Keratinocyte (primary cell): Measurements from ENCODE around the gene NKX2-3. TPM values are rescaled to one million over a fixed set of nuclear protein-coding genes. Genes with fewer than 3 reads are reported as not detected.

ENCODE experiments used
- DNase-seq: peaks from one replicate; pipeline ENCODE4 v3.0.0-alpha.2; 2011; ENCODE audit warnings: low read depth, missing footprints, low spot score
- FAIRE-seq: peaks from 2 replicates; lab custom pipeline; 2011; peaks lifted over from hg19 to GRCh38; lab: Jason Lieb, UNC
- H2AFZ ChIP-seq: 2 replicates; pipeline ENCODE4 v1.6.0; 2012; ENCODE audit warnings: low read length, control low read depth, inconsistent platforms; ENCODE audit not compliant: control insufficient read depth
- H3K27ac ChIP-seq: 2 replicates; pipeline ENCODE4 v1.5.1; 2011; ENCODE audit warnings: low read length; ENCODE audit not compliant: control insufficient read depth, insufficient read depth
- H3K27me3 ChIP-seq: 3 replicates; pipeline ENCODE4 v1.6.0; 2011; ENCODE audit warnings: low read length; ENCODE audit not compliant: control insufficient read depth, insufficient read depth; ENCODE audit errors: extremely low read depth
- H3K36me3 ChIP-seq, 2 experiments: 2 replicates in 1 of 2; 3 replicates in 1 of 2; pipeline ENCODE4 v1.5.1; 2011; ENCODE audit warnings: low read length in 2 of 2, mild to moderate bottlenecking in 1 of 2; ENCODE audit not compliant: control insufficient read depth in 2 of 2, insufficient read depth in 2 of 2; ENCODE audit errors: extremely low read depth in 1 of 2
- H3K4me1 ChIP-seq: 3 replicates; pipeline ENCODE4 v1.5.1; 2011; ENCODE audit warnings: low read length; ENCODE audit not compliant: control insufficient read depth, insufficient read depth; ENCODE audit errors: extremely low read depth
- H3K4me2 ChIP-seq: 3 replicates; pipeline ENCODE4 v1.6.0; 2011; ENCODE audit warnings: low read depth, low read length; ENCODE audit not compliant: control insufficient read depth, insufficient read depth; ENCODE audit errors: extremely low read depth
- H3K4me3 ChIP-seq, 3 experiments: fragments of 200-600 bp in 1 of 3; sonication (generic) in 1 of 3; 2 replicates in 2 of 3; 3 replicates in 1 of 3; pipeline ENCODE4 v1.5.1; 2011 to 2016; ENCODE audit warnings: low read length in 3 of 3, mild to moderate bottlenecking in 3 of 3, control low read depth in 2 of 3, inconsistent platforms in 1 of 3, low read depth in 1 of 3, mixed read lengths in 1 of 3, mixed run types in 1 of 3, moderate library complexity in 1 of 3; ENCODE audit not compliant: control insufficient read depth in 2 of 3, insufficient read depth in 2 of 3; ENCODE audit errors: extremely low read depth in 1 of 3
- H3K79me2 ChIP-seq: 2 replicates; pipeline ENCODE4 v1.6.0; 2012; ENCODE audit warnings: low read length; ENCODE audit not compliant: control insufficient read depth, insufficient read depth
- H3K9ac ChIP-seq: 3 replicates; pipeline ENCODE4 v1.6.0; 2011; ENCODE audit warnings: low read length; ENCODE audit not compliant: control insufficient read depth, insufficient read depth; ENCODE audit errors: extremely low read depth
- H3K9me1 ChIP-seq: 3 replicates; pipeline ENCODE4 v1.6.0; 2011; ENCODE audit warnings: low read length; ENCODE audit not compliant: control insufficient read depth, insufficient read depth; ENCODE audit errors: extremely low read depth
- H3K9me3 ChIP-seq: 2 replicates; pipeline ENCODE4 v1.5.1; 2012; ENCODE audit warnings: low read depth, low read length; ENCODE audit not compliant: control insufficient read depth
- H4K20me1 ChIP-seq: 3 replicates; pipeline ENCODE4 v1.6.0; 2011; ENCODE audit warnings: low read length; ENCODE audit not compliant: control insufficient read depth, insufficient read depth; ENCODE audit errors: extremely low read depth
- EZH2 ChIP-seq: IDR thresholded peaks from one replicate; pipeline ENCODE4 v1.6.1; 2012; ENCODE audit warnings: inconsistent platforms, mild to moderate bottlenecking, low read length, moderate library complexity
- dilution Hi-C: fragments of 300-500 bp; cut with MboI; formaldehyde crosslinking; loops from one replicate; pipeline ENCODE4 v1.7.0; 2020; ENCODE audit warnings: low sequenced_read_pairs; ENCODE audit not compliant: extremely low pct_ligation_motif_present
- polyA plus RNA-seq, 5 experiments: library from polyadenylated mRNA; depleted of rRNA in 3 of 5; stranded (reverse) in 3 of 5; stranded (forward) in 1 of 5; unstranded in 1 of 5; fragments of >200 nt; gene quantifications; 1 replicate in 1 of 5; 2 replicates in 3 of 5; 3 replicates in 1 of 5; pipeline versions ENCODE4 v1.2.1 to v1.2.3, GENCODE V29; 2011 to 2012; ENCODE audit warnings: missing spikeins in 2 of 5, low read depth in 1 of 5, low replicate concordance in 1 of 5
- TF ChIP-seq, protein P1 (sequence below), 3 experiments: IDR thresholded peaks in 1 of 3; conservative IDR thresholded peaks in 1 of 3; optimal IDR thresholded peaks in 1 of 3; 2 replicates in 2 of 3; 3 replicates in 1 of 3; pipeline versions ENCODE3 to v1.5.1; 2011; ENCODE audit warnings: low read length in 3 of 3, mild to moderate bottlenecking in 3 of 3, moderate library complexity in 2 of 3, control low read depth in 1 of 3, inconsistent platforms in 1 of 3; ENCODE audit not compliant: insufficient read depth in 2 of 3; ENCODE audit errors: extremely low read depth in 1 of 3

Gene NKX2-3
- polyA plus RNA-seq, 1 donor (not counting 4 experiments of a cell fraction or from before 2014, with no cell fraction given) = not detected

- H3K9me1 ChIP-seq = no peaks in the 10 kb centered on the region
- H3K4me1 ChIP-seq = no peaks in the 10 kb centered on the region
- H4K20me1 ChIP-seq = no peaks in the 10 kb centered on the region
- H3K9me3 ChIP-seq = no peaks in the 10 kb centered on the region
- H3K27ac ChIP-seq = no peak overlapping the region
- no peak overlapping the region for H3K9ac ChIP-seq
- dilution Hi-C loops = no loop called here
- FAIRE-seq (no peak), DNase-seq (no peak)
- H3K27me3 ChIP-seq = no peaks in the 10 kb centered on the region
- no peaks in the 10 kb centered on the region for H3K36me3 ChIP-seq
- H2AFZ ChIP-seq = no peak overlapping the region
- H3K79me2 ChIP-seq = no peaks in the 10 kb centered on the region
- TF ChIP-seq, protein P1, sequence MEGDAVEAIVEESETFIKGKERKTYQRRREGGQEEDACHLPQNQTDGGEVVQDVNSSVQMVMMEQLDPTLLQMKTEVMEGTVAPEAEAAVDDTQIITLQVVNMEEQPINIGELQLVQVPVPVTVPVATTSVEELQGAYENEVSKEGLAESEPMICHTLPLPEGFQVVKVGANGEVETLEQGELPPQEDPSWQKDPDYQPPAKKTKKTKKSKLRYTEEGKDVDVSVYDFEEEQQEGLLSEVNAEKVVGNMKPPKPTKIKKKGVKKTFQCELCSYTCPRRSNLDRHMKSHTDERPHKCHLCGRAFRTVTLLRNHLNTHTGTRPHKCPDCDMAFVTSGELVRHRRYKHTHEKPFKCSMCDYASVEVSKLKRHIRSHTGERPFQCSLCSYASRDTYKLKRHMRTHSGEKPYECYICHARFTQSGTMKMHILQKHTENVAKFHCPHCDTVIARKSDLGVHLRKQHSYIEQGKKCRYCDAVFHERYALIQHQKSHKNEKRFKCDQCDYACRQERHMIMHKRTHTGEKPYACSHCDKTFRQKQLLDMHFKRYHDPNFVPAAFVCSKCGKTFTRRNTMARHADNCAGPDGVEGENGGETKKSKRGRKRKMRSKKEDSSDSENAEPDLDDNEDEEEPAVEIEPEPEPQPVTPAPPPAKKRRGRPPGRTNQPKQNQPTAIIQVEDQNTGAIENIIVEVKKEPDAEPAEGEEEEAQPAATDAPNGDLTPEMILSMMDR (optimal IDR thresholded peaks at IDR 0.05 in 1 of 3, IDR thresholded peaks at IDR 0.05 in 1 of 3, conservative IDR thresholded peaks at IDR 0.05 in 1 of 3; ENCODE audit: extremely low read depth in 1 of 3, insufficient read depth in 2 of 3, low read length in 3 of 3) = no peak
- no peak for TF ChIP-seq EZH2
- no peak overlapping the region for H3K4me3 ChIP-seq
- no peak overlapping the region for H3K4me2 ChIP-seq
Observed at GRCh38 chr10:99497343-99498025, 35.3 kb upstream of the NKX2-3 start.

GRCh38 chr10:99506416-99506815, 26.3 kb upstream of the NKX2-3 start:
- H4K20me1 ChIP-seq = no peaks in the 10 kb centered on the region
- no peaks in the 10 kb centered on the region for H3K4me1 ChIP-seq
- no peaks in the 10 kb centered on the region for H3K9me1 ChIP-seq
- no peak overlapping the region for H3K9ac ChIP-seq
- TF ChIP-seq EZH2 = no peak
- TF ChIP-seq, protein P1 (optimal IDR thresholded peaks at IDR 0.05 in 1 of 3, IDR thresholded peaks at IDR 0.05 in 1 of 3, conservative IDR thresholded peaks at IDR 0.05 in 1 of 3; ENCODE audit: extremely low read depth in 1 of 3, insufficient read depth in 2 of 3, low read length in 3 of 3) = no peak
- dilution Hi-C loops = no loop called here
- no peaks in the 10 kb centered on the region for H3K36me3 ChIP-seq
- no peak for DNase-seq
- peaks cover 5% of the 10 kb centered on the region for H3K27me3 ChIP-seq
- H3K4me2 ChIP-seq = no peak overlapping the region
- no peaks in the 10 kb centered on the region for H3K9me3 ChIP-seq
- H3K27ac ChIP-seq = no peak overlapping the region
- no peak for FAIRE-seq
- no peak overlapping the region for H3K4me3 ChIP-seq
- no peak overlapping the region for H2AFZ ChIP-seq
- no peaks in the 10 kb centered on the region for H3K79me2 ChIP-seq
